Panc1 (cell line): ENCODE data around the gene STXBP4. TPM values are rescaled to one million over a fixed set of nuclear protein-coding genes. Genes with fewer than 3 reads are reported as not detected.

Experiments used
- ATAC-seq: fragments of 200-7000 bp; cut with Tn5 transposase; 2 replicates; pipeline ENCODE4 v1.9.1; 2020; ENCODE audit warnings: mild to moderate bottlenecking, moderate library complexity
- BruUV-seq: library from RNA; stranded (reverse); fragments of 400-500 nt; replicated peaks from 2 replicates; lab custom pipeline; 2021; lab: Mats Ljungman, UMichigan
- CTCF ChIA-PET: fragments of 300-600 bp; sonication (Branson Sonifier 250); formaldehyde crosslinking; loops from one replicate; lab custom pipeline; 2022; ENCODE audit warnings: antibody characterized with exemption; lab: Charles Lee
- POLR2A ChIA-PET: fragments of 300-600 bp; sonication (Branson Sonifier 250); formaldehyde crosslinking; loops from one replicate; lab custom pipeline; 2022; ENCODE audit warnings: antibody characterized with exemption; lab: Charles Lee
- DNase-seq: peaks from one replicate; pipeline ENCODE4 v3.0.0-alpha.2; 2010; ENCODE audit warnings: low read depth, low spot score
- H3K27ac ChIP-seq: 2 replicates; pipeline ENCODE4 v1.5.1; 2011; ENCODE audit warnings: mild to moderate bottlenecking, low read length, inconsistent platforms
- H3K27me3 ChIP-seq: fragments of 200-500 bp; sonication (Bioruptor generic); 2 replicates; pipeline ENCODE4 v1.6.0; 2014; ENCODE audit warnings: low read length, inconsistent platforms; ENCODE audit not compliant: control insufficient read depth, insufficient read depth
- H3K36me3 ChIP-seq: fragments of 200-500 bp; sonication (Bioruptor generic); 2 replicates; pipeline ENCODE4 v1.5.1; 2014; ENCODE audit warnings: inconsistent platforms, mild to moderate bottlenecking, low read length, moderate library complexity; ENCODE audit not compliant: control insufficient read depth, insufficient read depth
- H3K4me1 ChIP-seq: 2 replicates; pipeline ENCODE4 v1.5.1; 2011; ENCODE audit warnings: inconsistent platforms, mild to moderate bottlenecking, low read length, moderate library complexity; ENCODE audit not compliant: control insufficient read depth, insufficient read depth
- H3K4me3 ChIP-seq, 2 experiments: 2 replicates each; pipeline ENCODE4 v1.5.1; 2011 to 2012; ENCODE audit warnings: low read depth in 2 of 2, low read length in 2 of 2, mild to moderate bottlenecking in 2 of 2, inconsistent platforms in 1 of 2, moderate library complexity in 1 of 2
- H3K9me3 ChIP-seq: fragments of 200-500 bp; sonication (Bioruptor generic); 2 replicates; pipeline ENCODE4 v1.5.1; 2014; ENCODE audit warnings: low read depth, mild to moderate bottlenecking, inconsistent platforms, low read length, moderate library complexity; ENCODE audit not compliant: control insufficient read depth, insufficient read depth
- POLR2AphosphoS5 ChIP-seq: IDR thresholded peaks from 2 replicates; pipeline ENCODE4 v1.6.1; 2012; ENCODE audit warnings: mild to moderate bottlenecking, low read depth, low read length, moderate library complexity
- SIN3A ChIP-seq: IDR thresholded peaks from 2 replicates; pipeline ENCODE4 v1.6.1; 2012; ENCODE audit warnings: low read depth, mild to moderate bottlenecking, low read length, moderate library complexity, borderline replicate concordance; ENCODE audit not compliant: insufficient read depth
- TCF7L2 ChIP-seq: IDR thresholded peaks from 2 replicates; pipeline ENCODE4 v1.6.1; 2011; ENCODE audit warnings: mild to moderate bottlenecking, low read depth, low read length, inconsistent platforms
- in situ Hi-C: cut with HindIII; loops from 2 replicates; pipeline ENCODE4 v1.10.0; 2016; ENCODE audit warnings: low sequenced_read_pairs, low pct_unique_long_range_greater_than_20kb
- intact Hi-C: fragments of 100-400 bp; cut with micrococcal nuclease; formaldehyde crosslinking; loops from one replicate; pipeline ENCODE4 v1.10.0; 2022; ENCODE audit not compliant: unreplicated experiment
- total RNA-seq: library from RNA; stranded (reverse); gene quantifications from one replicate; pipeline ENCODE4 v1.2.1, GENCODE V29; 2021; ENCODE audit not compliant: unreplicated experiment
- TF ChIP-seq, protein P1 (sequence below): fragments of 450-650 bp; IDR thresholded peaks from 2 replicates; pipeline ENCODE4 v1.5.1; 2017; ENCODE audit warnings: mild to moderate bottlenecking
- TF ChIP-seq, protein P2 (sequence below), 2 experiments: IDR thresholded peaks; 2 replicates each; pipeline ENCODE4 v1.6.1; 2011 to 2012; ENCODE audit warnings: low read depth in 2 of 2, control low read depth in 1 of 2, low read length in 1 of 2, mild to moderate bottlenecking in 1 of 2, moderate library complexity in 1 of 2; ENCODE audit not compliant: insufficient read depth in 1 of 2

STXBP4 gene
- total RNA-seq, 1 experiment from 2014 or later: 12.8 TPM

DNA sequence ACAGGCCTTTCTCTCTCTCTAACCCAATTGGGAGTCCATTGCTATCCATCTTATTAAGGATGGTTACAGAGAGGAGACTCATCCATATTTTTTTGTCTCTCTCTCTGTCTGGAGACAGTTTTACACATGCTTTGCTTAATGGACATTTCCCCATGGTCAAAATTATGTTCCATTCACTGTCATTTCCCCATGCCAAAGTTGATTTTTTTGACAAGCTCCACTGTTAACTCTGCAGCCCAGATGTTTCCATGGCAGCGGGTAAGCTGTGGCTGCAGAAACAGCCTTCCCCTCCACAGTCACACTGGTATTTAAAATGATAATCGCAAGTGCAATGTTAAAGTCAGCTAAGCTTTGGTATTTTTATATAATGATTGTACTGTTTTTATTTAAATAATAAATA, 232.3 kb downstream of the STXBP4 start:
- TF ChIP-seq, protein P1, sequence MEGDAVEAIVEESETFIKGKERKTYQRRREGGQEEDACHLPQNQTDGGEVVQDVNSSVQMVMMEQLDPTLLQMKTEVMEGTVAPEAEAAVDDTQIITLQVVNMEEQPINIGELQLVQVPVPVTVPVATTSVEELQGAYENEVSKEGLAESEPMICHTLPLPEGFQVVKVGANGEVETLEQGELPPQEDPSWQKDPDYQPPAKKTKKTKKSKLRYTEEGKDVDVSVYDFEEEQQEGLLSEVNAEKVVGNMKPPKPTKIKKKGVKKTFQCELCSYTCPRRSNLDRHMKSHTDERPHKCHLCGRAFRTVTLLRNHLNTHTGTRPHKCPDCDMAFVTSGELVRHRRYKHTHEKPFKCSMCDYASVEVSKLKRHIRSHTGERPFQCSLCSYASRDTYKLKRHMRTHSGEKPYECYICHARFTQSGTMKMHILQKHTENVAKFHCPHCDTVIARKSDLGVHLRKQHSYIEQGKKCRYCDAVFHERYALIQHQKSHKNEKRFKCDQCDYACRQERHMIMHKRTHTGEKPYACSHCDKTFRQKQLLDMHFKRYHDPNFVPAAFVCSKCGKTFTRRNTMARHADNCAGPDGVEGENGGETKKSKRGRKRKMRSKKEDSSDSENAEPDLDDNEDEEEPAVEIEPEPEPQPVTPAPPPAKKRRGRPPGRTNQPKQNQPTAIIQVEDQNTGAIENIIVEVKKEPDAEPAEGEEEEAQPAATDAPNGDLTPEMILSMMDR: no peak
- TF ChIP-seq, protein P2, sequence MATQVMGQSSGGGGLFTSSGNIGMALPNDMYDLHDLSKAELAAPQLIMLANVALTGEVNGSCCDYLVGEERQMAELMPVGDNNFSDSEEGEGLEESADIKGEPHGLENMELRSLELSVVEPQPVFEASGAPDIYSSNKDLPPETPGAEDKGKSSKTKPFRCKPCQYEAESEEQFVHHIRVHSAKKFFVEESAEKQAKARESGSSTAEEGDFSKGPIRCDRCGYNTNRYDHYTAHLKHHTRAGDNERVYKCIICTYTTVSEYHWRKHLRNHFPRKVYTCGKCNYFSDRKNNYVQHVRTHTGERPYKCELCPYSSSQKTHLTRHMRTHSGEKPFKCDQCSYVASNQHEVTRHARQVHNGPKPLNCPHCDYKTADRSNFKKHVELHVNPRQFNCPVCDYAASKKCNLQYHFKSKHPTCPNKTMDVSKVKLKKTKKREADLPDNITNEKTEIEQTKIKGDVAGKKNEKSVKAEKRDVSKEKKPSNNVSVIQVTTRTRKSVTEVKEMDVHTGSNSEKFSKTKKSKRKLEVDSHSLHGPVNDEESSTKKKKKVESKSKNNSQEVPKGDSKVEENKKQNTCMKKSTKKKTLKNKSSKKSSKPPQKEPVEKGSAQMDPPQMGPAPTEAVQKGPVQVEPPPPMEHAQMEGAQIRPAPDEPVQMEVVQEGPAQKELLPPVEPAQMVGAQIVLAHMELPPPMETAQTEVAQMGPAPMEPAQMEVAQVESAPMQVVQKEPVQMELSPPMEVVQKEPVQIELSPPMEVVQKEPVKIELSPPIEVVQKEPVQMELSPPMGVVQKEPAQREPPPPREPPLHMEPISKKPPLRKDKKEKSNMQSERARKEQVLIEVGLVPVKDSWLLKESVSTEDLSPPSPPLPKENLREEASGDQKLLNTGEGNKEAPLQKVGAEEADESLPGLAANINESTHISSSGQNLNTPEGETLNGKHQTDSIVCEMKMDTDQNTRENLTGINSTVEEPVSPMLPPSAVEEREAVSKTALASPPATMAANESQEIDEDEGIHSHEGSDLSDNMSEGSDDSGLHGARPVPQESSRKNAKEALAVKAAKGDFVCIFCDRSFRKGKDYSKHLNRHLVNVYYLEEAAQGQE (IDR thresholded peaks at IDR 0.05; ENCODE audit: insufficient read depth in 1 of 2, low read depth in 2 of 2, low read length in 1 of 2): no peak
- TF ChIP-seq POLR2AphosphoS5: no peak
- TF ChIP-seq SIN3A: no peak
- no peak for TF ChIP-seq TCF7L2

DNA sequence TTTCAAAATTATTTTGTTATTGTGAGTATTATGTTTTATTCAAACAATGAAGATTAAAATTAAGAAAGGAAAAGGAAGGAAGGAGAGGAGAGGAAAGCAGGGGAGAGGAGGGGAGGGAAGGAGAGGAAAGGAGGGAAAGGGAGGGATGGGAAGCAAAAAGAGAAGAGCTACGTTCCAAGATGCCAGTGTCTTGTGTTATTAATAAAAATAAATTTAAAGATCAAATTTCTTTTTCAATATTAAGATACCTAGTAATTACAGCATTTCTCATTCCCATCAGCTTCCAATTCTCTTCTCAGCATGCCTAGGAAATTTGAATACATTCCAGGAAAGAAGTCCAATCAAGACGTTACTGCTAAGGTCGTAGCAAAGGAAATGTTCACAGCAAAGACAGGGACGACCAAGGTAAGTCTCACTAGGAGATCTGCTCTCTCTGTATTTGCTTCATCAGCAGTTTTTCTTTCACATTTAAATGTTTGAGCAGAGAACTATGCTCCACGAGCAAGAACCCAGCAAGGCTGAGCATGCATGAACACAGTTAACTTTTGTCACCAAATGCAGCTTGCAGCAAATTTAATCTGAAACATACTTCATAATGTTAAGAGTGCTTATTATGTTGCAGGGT, 232.9 kb downstream of the STXBP4 start:
- CTCF ChIA-PET: no interaction called here
- POLR2A ChIA-PET: no interaction called here
- H3K27ac ChIP-seq: no peak overlapping the region
- no TSS peak for BruUV-seq
- in situ Hi-C loops: no loop called here
- no peak for TF ChIP-seq POLR2AphosphoS5
- TF ChIP-seq, protein P1: no peak
- no peak for TF ChIP-seq TCF7L2
- no peak for TF ChIP-seq SIN3A
- TF ChIP-seq, protein P2 (IDR thresholded peaks at IDR 0.05; ENCODE audit: insufficient read depth in 1 of 2, low read depth in 2 of 2, low read length in 1 of 2): no peak
- H3K36me3 ChIP-seq: no peaks in the 10 kb centered on the region
- ATAC-seq (no peak), DNase-seq (no peak)
- intact Hi-C loops: no loop called here
- H3K9me3 ChIP-seq: no peaks in the 10 kb centered on the region
- no peak overlapping the region for H3K4me3 ChIP-seq
- H3K4me1 ChIP-seq: no peaks in the 10 kb centered on the region
- no peaks in the 10 kb centered on the region; the same call in 1 of the 2 replicates for H3K27me3 ChIP-seq

More for the DNA sequence above, 232.3 kb downstream of the STXBP4 start:
- intact Hi-C loops: no loop called here
- POLR2A ChIA-PET: no interaction called here
- Histone ChIP-seq H3K27me3 (no peaks in the 10 kb centered on the region; the same call in 1 of the 2 replicates), H3K36me3 (no peaks in the 10 kb centered on the region), H3K9me3 (no peaks in the 10 kb centered on the region), H3K4me1 (no peaks in the 10 kb centered on the region), H3K4me3 (no peak overlapping the region), H3K27ac (no peak overlapping the region)
- no peak for ATAC-seq
- CTCF ChIA-PET: no interaction called here
- in situ Hi-C loops: no loop called here
- no peak for DNase-seq
- BruUV-seq: no TSS peak
